Esophagus mucosa (tissue), 1 donor: Measurements from ENCODE around the gene WDR76. TPM values are rescaled to one million over a fixed set of nuclear protein-coding genes. Genes with fewer than 3 reads are reported as not detected.

Experiments
- ATAC-seq: fragments of 200-7000 bp; cut with Tn5 transposase; one replicate; pipeline ENCODE4 v1.9.1; 2020
- total RNA-seq: library from RNA; stranded (reverse); gene quantifications from one replicate; pipeline ENCODE4 v1.2.4, GENCODE V29; 2023
- donor health status: DM: yes; HTN: yes; CAD: no.

The WDR76 gene
- total RNA-seq, 1 donor from 2014 or later, result 10.4 TPM

GRCh38 chr15:43879386-43880355, 52.9 kb downstream of the WDR76 start:
- peak; percentile 13 for ATAC-seq

DNA sequence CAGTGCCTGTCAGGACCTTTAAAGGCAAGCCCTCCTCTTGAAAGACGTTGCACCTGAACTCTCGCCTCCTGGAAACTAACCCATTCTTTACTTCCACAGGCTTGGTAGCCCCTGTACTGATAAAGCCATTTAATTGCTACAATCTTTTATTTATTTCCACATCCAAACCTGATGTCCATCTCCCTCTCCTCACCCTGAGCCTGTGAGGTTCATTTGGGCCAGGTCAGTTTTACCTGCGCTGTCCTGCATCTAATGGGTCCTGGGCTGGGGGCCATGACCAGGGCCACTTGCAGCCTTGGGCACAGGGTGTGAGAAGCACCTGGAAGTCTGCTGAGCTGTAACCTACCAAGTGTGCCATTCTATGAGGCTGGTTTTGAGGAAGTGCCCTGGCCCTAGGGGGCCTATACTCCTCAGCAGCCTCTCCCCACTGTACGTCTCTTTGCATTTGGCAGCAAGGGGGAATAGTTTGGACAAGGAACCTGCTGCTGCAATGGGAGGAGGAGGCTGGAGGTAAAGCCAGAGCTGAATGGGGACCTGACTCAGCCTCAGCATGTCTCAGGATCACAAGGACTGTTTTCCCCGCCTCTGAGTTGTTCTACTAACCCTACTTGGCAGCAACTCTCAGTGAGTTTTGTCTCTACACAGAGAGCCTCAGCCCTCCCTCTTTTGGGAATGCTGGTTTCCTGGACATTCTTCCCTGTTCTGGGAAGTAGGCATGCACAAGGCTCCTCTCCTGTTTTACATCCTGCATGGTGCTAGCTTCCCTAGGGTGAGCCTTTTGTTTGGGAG, 53.8 kb downstream of the WDR76 start:
- peak; percentile 17 for ATAC-seq

DNA sequence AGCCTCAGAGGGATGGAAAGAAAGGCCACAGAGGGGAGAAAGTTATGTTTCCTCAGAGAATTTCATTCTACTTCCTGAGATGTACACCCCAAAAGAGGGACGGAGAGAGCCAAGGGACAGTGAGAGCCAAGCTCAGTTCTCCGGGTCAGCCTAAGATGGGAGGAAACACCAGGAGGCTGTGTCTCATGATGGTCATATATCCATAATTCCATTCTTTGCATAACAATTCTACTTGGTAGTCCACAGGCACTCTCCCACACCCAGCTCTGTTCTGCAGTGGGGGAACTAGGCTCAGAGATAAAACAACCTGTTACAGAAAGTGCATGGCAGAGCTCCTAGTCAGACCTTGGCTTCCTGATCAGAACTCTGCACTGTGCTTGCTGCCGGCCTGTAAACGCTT, 54.4 kb downstream of the WDR76 start:
- no peak for ATAC-seq

DNA sequence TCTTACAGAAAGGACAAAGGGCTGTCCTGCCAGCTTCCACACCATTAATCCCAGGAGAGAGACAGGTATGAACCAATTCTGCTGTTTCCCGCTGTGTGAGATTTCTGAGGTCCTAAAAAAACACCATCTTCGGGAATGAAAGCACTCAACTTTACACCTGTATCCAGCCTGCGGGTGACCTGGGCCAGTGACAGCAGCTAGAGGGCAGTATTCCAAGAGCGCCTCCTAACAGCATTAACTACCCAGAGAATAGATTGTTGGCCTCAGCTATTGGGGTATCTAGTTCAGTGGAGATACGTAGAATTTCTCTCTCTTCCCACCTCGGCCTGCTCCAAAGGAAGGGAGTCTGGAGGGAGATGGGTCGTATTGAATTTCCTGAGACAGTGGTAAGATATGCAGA, 55.1 kb downstream of the WDR76 start:
- ATAC-seq, result no peak

- no peak for ATAC-seq
Measured at GRCh38 chr15:43883571-43883970, 56.8 kb downstream of the WDR76 start.

- no peak for ATAC-seq
Measured at GRCh38 chr15:43886558-43886957, 59.8 kb downstream of the WDR76 start.

GRCh38 chr15:43887901-43888300, 61.1 kb downstream of the WDR76 start:
- no peak for ATAC-seq

GRCh38 chr15:43889042-43889441, 62.2 kb downstream of the WDR76 start:
- ATAC-seq, result no peak

DNA sequence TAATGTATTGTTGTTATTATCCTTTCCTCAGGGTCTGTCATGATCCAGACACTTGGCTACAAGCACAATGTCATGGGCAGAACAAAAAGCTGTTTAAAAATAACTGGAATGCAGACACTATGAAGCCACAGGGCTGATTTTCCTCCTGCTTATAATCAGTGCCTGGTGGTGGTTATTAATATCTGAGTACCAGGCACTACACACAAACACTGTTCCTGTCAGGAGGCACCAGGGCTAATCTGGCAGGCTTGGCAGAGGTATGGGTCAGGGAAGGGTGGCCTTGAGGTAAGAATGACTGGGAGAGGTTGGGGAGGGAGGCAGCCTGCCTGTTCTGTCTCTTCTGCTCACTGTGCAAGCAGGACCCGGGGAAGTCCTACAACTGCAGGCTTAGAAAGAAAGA, 67.2 kb downstream of the WDR76 start:
- no peak for ATAC-seq

- no peak for ATAC-seq
Measured at GRCh38 chr15:43895586-43895985, 68.8 kb downstream of the WDR76 start.

DNA sequence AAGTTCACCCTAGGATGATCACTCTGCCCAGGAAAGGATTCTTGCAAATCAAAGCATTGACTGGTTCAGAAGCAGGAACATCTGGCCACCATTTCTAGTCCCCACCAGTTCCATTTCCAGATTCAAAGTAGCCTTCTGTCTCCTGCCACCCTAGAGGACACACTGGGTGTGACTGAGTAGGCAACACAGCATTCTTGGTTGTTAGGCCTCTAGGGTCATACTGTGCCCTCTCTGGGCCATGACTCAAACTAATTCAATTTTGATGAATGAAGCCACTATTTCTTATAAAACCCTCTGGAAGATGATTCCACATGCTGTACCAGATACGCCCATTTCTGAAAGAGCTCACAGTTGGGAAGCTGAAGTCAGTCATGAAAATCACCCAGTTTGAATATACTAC, 69.7 kb downstream of the WDR76 start:
- ATAC-seq, result no peak

DNA sequence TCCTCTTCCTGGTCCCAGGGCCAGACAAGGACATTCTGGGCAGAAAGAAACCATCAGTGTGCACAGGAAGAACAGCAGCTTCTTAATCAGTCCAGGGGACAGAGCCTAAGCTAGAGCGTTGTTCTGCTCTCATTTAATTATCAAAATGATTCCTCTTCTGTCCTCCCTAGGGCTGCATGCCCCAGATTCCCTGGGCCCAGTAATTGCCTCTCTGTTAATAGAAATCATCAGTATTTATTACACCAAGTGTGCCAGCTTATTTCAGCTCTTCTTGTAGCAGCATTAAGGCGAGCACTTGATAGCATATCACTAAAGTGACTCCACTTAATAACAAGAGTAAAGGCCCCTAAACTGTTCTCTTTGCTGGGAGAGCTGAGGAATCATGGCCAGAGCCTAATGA, 72.1 kb downstream of the WDR76 start:
- no peak for ATAC-seq

DNA sequence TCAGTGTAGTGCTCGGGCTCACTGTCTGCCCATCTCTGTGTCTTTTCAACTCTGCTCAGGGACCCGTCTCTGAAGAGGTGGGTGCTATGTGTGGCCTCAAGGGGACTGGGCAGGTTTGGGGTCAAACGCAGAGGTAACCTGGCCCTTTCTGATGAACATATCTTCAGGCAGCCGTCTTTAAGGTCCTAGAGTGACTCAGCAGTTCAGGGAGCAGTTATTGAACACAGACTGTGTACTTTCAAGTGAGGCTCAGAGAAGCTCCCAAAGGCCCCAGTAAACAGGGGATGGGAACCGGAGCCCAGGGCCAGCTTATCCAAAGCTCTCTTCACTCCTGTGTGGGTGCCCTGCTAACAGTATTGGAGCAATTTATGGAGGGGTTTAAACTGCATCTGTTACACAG, 73.1 kb downstream of the WDR76 start:
- ATAC-seq, result no peak

DNA sequence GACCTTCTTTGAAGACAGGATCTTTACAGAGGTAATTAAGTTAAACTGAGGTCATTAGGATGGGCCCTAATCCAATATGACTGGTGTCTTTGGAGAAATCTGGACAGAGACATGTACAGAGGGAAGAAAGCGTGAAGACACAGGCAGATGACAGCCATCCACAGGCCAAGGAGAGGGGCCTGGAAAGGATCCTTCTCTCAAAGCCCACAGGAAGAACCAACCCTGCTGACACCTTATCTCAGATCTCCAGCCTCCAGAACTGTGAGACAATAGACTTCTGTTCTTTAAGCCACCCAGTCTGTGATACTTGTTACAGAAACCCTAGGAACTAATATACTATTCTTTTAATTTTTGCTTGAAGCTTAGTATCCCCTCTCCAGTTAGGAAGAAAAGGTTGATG, 74.2 kb downstream of the WDR76 start:
- ATAC-seq, result no peak

DNA sequence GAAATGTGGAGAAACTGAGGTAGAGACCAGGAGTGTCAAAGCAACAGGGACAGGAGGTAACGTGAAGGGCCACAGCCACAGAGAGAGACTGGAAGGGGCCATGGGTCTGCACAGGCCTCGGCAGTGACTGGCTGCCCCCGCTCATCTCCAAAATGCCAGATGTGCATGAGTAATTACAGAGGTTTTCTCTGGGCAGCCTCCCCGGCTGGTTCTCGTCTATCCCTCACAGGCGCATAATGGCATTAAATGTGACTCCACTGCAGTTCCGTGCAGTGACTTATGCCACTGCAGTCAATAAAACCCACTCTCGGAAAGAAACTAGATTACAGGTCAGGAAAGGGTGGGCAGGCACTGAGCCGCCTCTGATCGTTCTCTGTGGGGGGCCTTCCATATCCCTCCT, 74.7 kb downstream of the WDR76 start:
- no peak for ATAC-seq

DNA sequence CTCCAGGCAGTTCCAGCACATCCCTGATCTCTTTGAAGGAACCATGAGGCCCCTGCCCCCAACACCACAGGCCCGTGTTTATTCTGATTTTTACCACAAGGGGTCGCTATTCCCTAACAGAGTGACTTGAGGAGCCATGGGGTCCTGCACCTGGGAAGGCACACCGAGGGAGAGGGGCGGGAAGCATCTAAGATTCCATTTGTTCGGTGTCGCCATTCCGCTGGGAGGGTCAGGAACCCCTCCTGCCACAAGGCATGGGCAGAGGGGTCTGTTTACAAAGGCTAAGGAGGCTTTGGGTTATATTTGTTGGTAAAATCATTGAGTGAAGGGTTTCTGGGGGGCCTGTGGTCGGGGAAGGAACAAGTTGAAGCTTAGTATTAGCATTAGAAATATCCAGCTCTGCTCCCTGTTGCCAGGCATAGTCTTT, 77.1 kb downstream of the WDR76 start:
- peak; percentile 64 for ATAC-seq

DNA sequence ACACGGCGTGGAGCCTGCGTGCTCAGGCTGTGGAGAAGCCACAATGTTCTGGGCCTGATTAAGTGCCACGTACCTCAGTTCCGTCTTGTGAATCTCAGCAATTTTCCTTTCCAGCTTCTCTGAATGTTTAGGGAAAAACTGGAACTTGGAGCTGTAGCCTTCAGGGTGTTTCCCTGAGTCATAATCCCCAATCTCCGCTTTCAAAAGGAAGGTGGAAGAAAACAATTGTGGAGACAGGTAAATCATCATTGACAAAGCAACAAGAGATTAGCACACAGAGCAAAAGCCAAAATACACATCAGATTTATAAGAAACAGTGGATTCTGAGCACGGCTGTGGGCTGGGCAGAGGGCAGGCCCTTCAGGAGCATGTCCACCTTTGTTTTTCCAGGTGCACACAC, 79.0 kb downstream of the WDR76 start:
- ATAC-seq, result peak; percentile 29

- no peak for ATAC-seq
Measured at GRCh38 chr15:43908516-43909050, 81.8 kb downstream of the WDR76 start.

GRCh38 chr15:43911235-43911781, 84.5 kb downstream of the WDR76 start:
- peak; percentile 72 for ATAC-seq

DNA sequence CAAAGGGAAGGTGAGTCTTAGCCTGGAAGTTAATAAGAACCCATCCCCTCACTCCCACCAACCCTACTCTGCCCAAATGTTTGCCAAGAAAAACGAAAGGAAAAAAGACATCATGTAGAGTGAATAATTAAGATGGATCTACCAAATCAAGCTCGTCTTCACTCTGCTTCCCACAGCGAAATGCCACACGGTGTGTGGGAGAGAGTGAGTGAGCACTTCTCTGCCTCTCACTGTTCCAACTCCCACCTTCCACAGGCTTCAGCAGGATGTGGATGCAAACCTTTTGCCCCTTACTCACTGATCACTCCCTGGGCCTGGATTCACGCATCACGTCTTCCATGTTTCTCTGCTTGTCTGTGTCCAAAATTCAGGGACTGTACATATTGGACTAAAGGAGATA, 85.4 kb downstream of the WDR76 start:
- no peak for ATAC-seq

- peak; percentile 44 for ATAC-seq
Measured at GRCh38 chr15:43913026-43913780, 86.4 kb downstream of the WDR76 start.

DNA sequence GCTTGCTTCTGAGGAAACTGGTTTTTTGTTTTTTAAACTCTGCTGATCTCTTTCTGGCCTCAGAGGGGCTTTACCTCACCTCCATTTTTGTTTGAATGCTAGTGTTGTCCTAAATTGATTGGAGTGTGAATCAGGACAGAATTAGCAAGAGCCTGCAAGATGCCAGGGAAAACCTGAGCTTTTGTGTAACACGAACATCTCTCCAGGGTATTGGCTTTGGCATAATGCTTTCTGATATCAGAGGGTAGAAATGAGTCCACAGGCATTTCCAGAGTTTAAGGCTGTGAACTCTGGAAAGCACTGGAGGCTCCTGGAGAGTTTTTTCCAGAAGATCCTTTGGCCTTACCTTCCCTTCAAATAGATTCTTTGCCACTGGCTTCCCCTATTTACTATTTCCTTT, 87.1 kb downstream of the WDR76 start:
- ATAC-seq, result no peak
